K562 (cell line): ENCODE data around the gene ALDH16A1. TPM values are rescaled to one million over a fixed set of nuclear protein-coding genes. Genes with fewer than 3 reads are reported as not detected.

Experiments used
- ARID1B ChIP-seq: fragments of 450-650 bp; IDR thresholded peaks from 2 replicates; pipeline ENCODE4 v1.6.1; 2016; ENCODE audit warnings: antibody characterized with exemption, mild to moderate bottlenecking, inconsistent platforms
- ATF7 ChIP-seq: fragments of 450-650 bp; IDR thresholded peaks from 2 replicates; pipeline ENCODE4 v1.7.1; 2014; ENCODE audit warnings: mild to moderate bottlenecking, moderate library complexity
- BACH1 ChIP-seq: fragments of 200-800 bp; sonication (Bioruptor generic); IDR thresholded peaks from 2 replicates; pipeline ENCODE4 v1.6.1; 2016; ENCODE audit warnings: missing genetic modification characterization, missing compliant biosample characterization
- BDP1 ChIP-seq: IDR thresholded peaks from 3 replicates; pipeline ENCODE4 v1.6.1; 2011; ENCODE audit not compliant: insufficient read length, insufficient read depth
- BHLHE40 ChIP-seq: IDR thresholded peaks from 2 replicates; pipeline ENCODE4 v1.6.1; 2011; ENCODE audit warnings: low read length, improper control_type of control experiment
- CHD1 ChIP-seq: fragments of 200-600 bp; sonication (generic); IDR thresholded peaks from one replicate; pipeline ENCODE4 v1.6.1; 2012; ENCODE audit warnings: mild to moderate bottlenecking, moderate library complexity, low read length, inconsistent platforms
- EGR1 ChIP-seq: fragments of 450-650 bp; conservative IDR thresholded peaks from 2 replicates; pipeline ENCODE4 v1.6.1; 2017; ENCODE audit warnings: mild to moderate bottlenecking
- MTA3 ChIP-seq: fragments of 450-650 bp; formaldehyde crosslinking; IDR thresholded peaks from 2 replicates; pipeline ENCODE4 v1.6.1; 2017; ENCODE audit warnings: mild to moderate bottlenecking, borderline replicate concordance
- TEAD1 ChIP-seq, 2 experiments: fragments of 450-650 bp in 1 of 2; sonication (generic) in 1 of 2; formaldehyde crosslinking; IDR thresholded peaks; 2 replicates each; pipeline versions ENCODE4 v1.4.0 to v1.8.0; 2020 to 2022; ENCODE audit warnings: mild to moderate bottlenecking in 2 of 2, missing genetic modification reagents in 1 of 2
- ZNF3 ChIP-seq: fragments of 250-450 bp; sonication (Bioruptor Pico); IDR thresholded peaks from 2 replicates; pipeline ENCODE4 v1.5.0; 2021; ENCODE audit warnings: mild to moderate bottlenecking, moderate library complexity
- ZNF384 ChIP-seq: IDR thresholded peaks from 2 replicates; pipeline ENCODE4 v1.6.1; 2012; ENCODE audit warnings: low read depth, low read length, improper control_type of control experiment
- polyA plus RNA-seq, 8 experiments: library from polyadenylated mRNA; depleted of rRNA in 4 of 8; stranded (reverse) in 5 of 8; unstranded in 3 of 8; fragments of >200 nt; fragmentation: Nextera tagmentation in 2 of 8; fragmentation: Illumina TruSeq in 1 of 8; extraction: Ambion mirVana in 2 of 8; extraction: Trizol in 1 of 8; gene quantifications; 2 replicates each; pipeline versions ENCODE4 v1.2.1 to v1.2.3, GENCODE V29; 2011 to 2014; ENCODE audit warnings: inconsistent platforms in 1 of 8, missing spikeins in 1 of 8
- total RNA-seq, 7 experiments: library from RNA; depleted of rRNA in 6 of 7; stranded (reverse); fragments of >200 nt in 6 of 7; fragmentation: Illumina TruSeq in 2 of 7; extraction: Trizol in 2 of 7; gene quantifications; 2 replicates each; pipeline versions ENCODE4 v1.2.1 to v1.2.3, GENCODE V29; 2011 to 2021; ENCODE audit warnings: low replicate concordance in 1 of 7
- TF ChIP-seq, protein P1 (sequence below): fragments of 450-650 bp; formaldehyde crosslinking; IDR thresholded peaks from 2 replicates; pipeline ENCODE4 v1.4.0; 2020; ENCODE audit warnings: mild to moderate bottlenecking, moderate library complexity
- TF ChIP-seq, protein P2 (sequence below): fragments of 200-800 bp; sonication (Bioruptor generic); IDR thresholded peaks from 2 replicates; pipeline ENCODE4 v1.6.1; 2017; ENCODE audit warnings: missing genetic modification characterization, missing compliant biosample characterization
- TF ChIP-seq, protein P3 (sequence below): fragments of 450-650 bp; IDR thresholded peaks from 2 replicates; pipeline ENCODE4 v1.6.1; 2016; ENCODE audit warnings: mild to moderate bottlenecking, moderate library complexity

Gene ALDH16A1
- total and polyA plus RNA-seq, 9 of the 15 experiments (the other 6 are each of a cell fraction or from before 2014, with no cell fraction given), result 2.2 to 52.2 (median 7.6) TPM

DNA sequence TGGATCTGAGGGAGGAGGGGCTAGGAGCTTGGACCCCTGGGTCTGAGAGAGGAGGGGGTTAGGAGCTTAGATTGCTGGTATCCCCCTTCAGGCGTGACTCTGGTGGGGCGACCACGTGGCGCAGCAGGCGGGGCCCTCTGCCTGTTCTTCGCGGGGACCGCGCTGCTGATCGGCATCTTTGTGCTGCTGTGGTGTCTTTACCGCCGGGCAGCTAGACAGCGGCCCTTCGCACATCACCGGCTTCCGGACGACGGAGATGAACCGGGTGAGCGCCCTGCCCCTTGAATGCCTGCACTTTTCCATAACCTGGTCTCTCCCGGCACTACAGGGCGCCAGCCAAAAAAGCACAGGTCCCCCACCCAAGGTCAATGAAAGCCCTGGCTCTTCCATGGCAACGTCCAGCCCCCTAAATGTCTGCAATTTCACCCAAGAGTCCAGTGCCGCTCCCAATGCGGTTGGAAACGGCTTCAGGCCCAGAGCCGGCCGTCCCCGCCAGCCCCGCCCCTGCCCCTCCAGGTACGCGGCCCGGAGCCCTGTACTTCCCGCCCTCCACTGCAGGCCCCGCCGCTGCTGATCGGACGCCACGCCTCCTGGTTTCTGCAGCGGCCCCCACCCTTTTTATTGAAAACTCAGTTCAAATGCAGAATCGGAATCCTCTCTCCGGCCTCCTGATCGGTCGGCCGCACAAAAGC lies 25.0 kb upstream of the ALDH16A1 start (continued):
- no peak for TF ChIP-seq BHLHE40
- TF ChIP-seq ATF7, result peak; percentile 32; the same call in 1 of the 2 replicates
- no peak for TF ChIP-seq CHD1
- TF ChIP-seq, protein P1, sequence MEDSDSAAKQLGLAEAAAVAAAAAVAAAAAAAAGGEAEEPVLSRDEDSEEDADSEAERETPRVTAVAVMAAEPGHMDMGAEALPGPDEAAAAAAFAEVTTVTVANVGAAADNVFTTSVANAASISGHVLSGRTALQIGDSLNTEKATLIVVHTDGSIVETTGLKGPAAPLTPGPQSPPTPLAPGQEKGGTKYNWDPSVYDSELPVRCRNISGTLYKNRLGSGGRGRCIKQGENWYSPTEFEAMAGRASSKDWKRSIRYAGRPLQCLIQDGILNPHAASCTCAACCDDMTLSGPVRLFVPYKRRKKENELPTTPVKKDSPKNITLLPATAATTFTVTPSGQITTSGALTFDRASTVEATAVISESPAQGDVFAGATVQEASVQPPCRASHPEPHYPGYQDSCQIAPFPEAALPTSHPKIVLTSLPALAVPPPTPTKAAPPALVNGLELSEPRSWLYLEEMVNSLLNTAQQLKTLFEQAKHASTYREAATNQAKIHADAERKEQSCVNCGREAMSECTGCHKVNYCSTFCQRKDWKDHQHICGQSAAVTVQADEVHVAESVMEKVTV (CRISPR knock-in tag), result no peak
- TF ChIP-seq BACH1 (tag), result no peak
- no peak for TF ChIP-seq EGR1
- TF ChIP-seq ARID1B, result no peak
- TF ChIP-seq, protein P2, sequence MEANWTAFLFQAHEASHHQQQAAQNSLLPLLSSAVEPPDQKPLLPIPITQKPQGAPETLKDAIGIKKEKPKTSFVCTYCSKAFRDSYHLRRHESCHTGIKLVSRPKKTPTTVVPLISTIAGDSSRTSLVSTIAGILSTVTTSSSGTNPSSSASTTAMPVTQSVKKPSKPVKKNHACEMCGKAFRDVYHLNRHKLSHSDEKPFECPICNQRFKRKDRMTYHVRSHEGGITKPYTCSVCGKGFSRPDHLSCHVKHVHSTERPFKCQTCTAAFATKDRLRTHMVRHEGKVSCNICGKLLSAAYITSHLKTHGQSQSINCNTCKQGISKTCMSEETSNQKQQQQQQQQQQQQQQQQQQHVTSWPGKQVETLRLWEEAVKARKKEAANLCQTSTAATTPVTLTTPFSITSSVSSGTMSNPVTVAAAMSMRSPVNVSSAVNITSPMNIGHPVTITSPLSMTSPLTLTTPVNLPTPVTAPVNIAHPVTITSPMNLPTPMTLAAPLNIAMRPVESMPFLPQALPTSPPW, result peak; percentile 43
- TF ChIP-seq, protein P3, sequence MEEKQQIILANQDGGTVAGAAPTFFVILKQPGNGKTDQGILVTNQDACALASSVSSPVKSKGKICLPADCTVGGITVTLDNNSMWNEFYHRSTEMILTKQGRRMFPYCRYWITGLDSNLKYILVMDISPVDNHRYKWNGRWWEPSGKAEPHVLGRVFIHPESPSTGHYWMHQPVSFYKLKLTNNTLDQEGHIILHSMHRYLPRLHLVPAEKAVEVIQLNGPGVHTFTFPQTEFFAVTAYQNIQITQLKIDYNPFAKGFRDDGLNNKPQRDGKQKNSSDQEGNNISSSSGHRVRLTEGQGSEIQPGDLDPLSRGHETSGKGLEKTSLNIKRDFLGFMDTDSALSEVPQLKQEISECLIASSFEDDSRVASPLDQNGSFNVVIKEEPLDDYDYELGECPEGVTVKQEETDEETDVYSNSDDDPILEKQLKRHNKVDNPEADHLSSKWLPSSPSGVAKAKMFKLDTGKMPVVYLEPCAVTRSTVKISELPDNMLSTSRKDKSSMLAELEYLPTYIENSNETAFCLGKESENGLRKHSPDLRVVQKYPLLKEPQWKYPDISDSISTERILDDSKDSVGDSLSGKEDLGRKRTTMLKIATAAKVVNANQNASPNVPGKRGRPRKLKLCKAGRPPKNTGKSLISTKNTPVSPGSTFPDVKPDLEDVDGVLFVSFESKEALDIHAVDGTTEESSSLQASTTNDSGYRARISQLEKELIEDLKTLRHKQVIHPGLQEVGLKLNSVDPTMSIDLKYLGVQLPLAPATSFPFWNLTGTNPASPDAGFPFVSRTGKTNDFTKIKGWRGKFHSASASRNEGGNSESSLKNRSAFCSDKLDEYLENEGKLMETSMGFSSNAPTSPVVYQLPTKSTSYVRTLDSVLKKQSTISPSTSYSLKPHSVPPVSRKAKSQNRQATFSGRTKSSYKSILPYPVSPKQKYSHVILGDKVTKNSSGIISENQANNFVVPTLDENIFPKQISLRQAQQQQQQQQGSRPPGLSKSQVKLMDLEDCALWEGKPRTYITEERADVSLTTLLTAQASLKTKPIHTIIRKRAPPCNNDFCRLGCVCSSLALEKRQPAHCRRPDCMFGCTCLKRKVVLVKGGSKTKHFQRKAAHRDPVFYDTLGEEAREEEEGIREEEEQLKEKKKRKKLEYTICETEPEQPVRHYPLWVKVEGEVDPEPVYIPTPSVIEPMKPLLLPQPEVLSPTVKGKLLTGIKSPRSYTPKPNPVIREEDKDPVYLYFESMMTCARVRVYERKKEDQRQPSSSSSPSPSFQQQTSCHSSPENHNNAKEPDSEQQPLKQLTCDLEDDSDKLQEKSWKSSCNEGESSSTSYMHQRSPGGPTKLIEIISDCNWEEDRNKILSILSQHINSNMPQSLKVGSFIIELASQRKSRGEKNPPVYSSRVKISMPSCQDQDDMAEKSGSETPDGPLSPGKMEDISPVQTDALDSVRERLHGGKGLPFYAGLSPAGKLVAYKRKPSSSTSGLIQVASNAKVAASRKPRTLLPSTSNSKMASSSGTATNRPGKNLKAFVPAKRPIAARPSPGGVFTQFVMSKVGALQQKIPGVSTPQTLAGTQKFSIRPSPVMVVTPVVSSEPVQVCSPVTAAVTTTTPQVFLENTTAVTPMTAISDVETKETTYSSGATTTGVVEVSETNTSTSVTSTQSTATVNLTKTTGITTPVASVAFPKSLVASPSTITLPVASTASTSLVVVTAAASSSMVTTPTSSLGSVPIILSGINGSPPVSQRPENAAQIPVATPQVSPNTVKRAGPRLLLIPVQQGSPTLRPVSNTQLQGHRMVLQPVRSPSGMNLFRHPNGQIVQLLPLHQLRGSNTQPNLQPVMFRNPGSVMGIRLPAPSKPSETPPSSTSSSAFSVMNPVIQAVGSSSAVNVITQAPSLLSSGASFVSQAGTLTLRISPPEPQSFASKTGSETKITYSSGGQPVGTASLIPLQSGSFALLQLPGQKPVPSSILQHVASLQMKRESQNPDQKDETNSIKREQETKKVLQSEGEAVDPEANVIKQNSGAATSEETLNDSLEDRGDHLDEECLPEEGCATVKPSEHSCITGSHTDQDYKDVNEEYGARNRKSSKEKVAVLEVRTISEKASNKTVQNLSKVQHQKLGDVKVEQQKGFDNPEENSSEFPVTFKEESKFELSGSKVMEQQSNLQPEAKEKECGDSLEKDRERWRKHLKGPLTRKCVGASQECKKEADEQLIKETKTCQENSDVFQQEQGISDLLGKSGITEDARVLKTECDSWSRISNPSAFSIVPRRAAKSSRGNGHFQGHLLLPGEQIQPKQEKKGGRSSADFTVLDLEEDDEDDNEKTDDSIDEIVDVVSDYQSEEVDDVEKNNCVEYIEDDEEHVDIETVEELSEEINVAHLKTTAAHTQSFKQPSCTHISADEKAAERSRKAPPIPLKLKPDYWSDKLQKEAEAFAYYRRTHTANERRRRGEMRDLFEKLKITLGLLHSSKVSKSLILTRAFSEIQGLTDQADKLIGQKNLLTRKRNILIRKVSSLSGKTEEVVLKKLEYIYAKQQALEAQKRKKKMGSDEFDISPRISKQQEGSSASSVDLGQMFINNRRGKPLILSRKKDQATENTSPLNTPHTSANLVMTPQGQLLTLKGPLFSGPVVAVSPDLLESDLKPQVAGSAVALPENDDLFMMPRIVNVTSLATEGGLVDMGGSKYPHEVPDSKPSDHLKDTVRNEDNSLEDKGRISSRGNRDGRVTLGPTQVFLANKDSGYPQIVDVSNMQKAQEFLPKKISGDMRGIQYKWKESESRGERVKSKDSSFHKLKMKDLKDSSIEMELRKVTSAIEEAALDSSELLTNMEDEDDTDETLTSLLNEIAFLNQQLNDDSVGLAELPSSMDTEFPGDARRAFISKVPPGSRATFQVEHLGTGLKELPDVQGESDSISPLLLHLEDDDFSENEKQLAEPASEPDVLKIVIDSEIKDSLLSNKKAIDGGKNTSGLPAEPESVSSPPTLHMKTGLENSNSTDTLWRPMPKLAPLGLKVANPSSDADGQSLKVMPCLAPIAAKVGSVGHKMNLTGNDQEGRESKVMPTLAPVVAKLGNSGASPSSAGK, result peak; percentile 94
- TF ChIP-seq BDP1, result no peak
- no peak for TF ChIP-seq ZNF3 (CRISPR knock-in tag)
- TF ChIP-seq ZNF384, result no peak
- no peak for TF ChIP-seq TEAD1 (CRISPR knock-in tag; IDR thresholded peaks at IDR 0.05)
- 0 out of 2 replicates have a peak, but pooled peaks have one; percentile 38 for TF ChIP-seq MTA3
